GM21367 (cell line): Measurements from ENCODE around the gene EGFL7.

Experiments
- ATAC-seq: cut with Tn5 transposase; IDR thresholded peaks from one replicate; pipeline ENCODE4 v1.9.1; 2021; ENCODE audit not compliant: unreplicated experiment

Gene EGFL7

DNA sequence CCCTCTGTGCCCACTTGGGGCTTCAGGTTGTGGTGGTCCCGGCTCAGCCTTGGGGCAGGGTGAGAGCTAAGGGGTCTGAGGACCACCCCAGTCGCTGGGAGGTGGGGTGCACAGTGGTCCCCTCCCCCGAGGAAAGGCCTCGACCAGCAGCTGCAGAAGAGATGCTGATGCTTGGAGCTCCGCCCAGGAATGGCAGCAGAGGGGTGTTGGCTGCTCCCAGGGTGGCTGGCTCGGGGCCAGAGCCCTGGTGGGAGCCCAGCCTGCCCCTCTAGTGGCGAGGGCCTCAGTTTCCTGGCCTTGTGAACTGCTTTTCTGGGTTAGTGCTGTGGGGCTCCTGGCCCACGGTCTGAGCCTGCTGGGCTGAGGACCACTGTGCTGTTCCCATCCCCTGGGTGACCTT, 50.8 kb downstream of the EGFL7 start:
- ATAC-seq, result no peak

DNA sequence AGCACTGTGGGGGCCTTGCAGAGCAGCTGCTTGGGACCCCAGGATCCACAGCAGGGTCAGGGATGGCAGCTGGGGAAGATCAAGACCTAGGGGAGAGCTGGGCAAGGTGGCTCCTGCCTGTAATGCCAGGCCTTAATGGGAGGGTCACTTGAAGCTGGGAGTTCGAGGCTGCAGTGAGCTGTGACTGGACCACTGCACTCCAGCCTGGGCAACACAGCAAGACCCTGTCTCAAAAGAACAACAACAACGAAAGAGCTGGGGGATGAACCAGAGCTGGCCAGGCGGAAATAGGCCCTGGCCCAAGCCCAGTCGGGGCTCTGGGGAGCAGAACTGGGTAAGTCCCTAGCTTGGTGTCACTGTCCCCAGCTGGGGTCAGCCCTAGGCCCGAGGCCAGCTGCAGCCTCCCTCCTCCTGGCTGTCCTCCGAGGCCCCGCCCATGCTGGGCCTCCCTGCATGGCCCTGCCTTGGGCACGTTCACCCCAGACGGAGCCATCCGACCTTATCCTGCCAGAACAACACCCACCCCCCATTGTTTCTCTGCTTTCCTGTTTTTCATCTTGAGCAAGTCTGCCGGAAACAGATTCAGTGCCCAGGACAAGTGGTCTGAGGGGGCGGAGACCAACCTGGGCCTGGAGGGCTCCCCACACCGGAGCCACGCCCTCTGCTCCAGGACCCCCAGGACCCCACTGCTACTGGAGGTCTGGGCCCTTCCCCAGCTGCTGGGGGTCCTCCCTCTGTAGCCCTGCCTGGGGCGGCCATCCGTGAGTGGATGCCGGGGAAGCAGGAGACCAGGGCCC, 51.6 kb downstream of the EGFL7 start:
- ATAC-seq, result no peak

DNA sequence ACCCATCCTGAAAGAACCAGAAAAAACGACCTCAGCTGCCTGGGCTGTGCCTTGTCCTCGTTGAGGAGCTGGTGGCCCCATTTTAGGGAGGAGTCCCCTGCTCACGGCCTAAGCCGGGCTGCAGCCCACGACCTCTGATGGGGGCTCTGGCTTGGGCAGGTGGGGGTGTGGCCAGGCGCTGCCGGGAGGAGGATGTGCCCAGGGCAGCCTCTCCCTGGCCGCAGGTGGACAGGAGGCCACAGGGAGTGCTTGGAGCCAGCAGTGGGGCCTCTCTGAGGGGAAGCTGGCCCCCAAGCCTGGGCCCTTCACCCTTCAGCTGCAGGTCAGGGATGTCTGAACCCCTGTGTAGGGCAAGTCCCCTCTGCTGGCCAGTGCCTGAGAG, 52.2 kb downstream of the EGFL7 start:
- no peak for ATAC-seq

DNA sequence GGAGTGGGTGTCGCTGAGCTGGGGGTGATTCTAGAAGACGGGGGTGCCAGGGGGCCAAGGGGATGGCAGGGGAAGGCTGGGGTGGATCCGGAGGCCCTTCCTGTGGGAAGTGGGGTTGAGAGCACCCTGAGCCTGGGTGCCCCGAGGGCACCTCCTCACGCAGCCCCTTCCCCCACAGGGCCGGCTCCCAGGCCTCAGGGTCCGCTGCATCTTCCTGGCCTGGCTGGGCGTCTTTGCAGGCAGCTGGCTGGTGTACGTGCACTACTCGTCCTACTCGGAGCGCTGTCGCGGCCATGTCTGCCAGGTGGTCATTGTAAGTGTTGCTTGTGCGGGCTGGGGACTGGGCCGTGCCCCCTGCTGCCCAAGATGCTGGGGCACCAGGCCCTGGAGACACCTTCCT, 54.7 kb downstream of the EGFL7 start:
- no peak for ATAC-seq

DNA sequence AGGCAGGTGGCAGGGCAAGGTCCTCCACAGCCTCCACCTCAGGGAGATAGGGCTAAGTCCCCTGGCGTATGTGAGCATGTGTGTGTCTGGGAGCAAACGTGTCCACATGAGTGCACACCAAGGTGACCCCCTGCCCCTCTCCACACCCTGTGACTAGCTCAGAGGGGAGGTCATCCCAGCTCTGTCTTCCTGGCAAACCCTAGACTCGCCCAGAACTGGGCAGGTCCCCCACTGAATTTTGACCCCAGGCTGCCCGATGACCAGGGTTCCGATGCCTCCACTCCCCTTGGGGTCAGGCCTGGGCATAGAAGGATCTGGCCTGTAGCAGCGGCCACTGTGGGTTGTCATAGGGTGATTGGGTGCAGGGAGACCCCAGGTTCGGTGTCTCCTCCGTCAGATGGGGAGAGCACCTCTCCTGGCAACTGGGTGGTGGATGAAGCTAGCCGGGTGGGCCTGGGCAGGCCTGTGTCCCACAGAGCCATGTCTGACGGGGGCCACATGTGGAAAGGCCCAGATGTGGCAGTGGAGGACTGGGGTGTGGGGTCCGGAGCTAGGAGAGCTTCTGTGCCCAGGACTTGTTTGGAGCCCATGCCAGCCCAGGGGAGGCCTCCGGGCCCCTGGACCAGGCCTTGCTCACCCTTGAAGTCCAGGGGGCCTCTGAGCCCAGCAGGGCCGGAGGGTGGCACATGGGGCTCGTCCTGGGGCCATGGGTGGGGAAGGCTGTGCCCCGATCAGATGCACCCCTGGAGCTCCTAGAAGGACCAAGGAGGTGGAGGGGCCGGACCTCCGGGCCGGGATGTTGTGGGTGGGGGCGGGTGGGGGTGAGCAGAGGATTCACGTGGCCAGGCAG, 55.9 kb downstream of the EGFL7 start:
- no peak for ATAC-seq

DNA sequence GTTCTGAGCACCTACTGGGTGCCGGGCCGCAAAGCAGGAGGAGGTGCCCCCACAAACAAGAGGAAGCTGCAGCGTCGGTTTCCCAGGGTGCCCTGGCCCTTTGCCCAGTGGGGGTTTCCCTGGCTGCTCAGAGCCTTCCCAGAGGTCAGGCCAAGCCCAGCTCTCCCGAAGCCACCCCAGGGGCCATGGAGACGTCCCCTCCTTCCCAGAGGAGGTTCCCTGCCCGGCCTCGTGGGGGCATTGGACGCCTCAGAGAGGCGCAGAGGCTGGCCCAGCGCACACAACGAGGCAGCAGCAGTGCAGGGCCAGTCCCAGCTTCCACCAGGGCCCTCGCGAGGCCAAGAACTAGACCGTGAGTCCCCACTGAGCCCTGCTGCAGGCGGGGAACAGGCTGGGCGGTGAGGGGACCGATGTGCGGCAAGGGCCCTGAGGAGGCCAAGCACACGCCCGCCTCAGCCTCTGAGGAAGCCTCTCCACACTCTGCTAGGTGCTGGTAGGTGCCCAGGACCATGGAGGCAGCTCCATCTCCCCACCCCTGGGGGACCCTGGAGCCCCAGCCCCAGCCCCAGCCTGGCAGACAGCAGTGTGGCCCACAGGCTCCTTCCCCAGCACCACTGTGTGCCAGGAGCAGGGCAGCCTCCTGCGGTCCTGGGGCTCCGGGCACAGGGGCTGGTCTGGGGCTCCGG, 56.6 kb downstream of the EGFL7 start:
- ATAC-seq, result no peak

DNA sequence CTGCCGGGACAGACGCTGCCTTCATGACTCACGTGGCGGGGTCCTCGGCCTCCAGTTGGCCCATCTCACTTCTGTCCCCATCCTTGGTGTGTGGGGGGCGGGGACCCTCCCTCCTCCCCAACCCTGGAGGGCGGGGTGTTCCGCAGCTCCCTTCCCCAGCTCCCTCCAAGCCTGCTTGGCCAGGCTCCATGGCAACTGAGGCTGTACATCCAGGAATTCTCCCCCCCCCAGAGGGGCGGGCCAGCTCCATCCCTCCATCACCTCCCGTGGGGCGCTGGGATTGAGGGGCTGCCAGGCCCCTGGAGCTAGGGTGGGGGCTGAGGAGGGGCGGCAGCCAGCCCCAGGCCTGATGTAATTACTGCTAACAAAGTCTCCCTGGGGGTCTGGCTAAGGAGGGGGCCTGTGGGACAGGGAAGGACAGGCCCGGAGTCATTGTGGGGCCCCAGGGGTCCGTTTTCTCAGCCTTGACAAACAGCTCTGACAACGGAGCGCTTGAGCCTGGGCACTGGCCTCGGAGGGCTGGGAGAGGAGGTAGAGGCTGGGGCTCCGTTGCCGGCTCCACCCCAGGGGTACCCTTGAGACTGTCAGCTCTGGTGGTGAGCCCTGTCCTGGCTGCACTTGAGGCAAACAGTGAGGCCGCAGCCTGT, 57.7 kb downstream of the EGFL7 start:
- no peak for ATAC-seq

DNA sequence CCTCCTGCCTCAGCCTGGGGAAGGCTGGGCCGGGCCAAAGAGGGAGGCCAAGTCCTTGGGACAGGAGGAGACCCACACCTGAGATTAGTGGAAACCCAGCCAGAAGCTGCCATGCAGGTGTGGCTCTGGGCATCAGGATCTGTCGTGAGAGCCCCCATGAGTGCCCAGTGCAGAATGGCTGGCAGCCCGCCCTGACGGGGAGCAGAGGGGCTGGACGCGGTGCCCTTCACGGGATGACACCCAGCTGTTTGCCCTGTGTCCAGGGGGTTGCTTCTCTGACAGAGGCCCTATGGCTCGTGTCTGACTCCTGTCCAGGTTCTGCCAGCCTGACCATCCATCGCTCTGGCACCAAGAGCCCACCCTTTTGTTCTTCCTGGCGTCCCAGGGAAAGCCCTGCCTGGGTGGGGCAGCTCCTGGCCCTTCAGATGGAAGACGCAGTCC, 58.2 kb downstream of the EGFL7 start:
- no peak for ATAC-seq

DNA sequence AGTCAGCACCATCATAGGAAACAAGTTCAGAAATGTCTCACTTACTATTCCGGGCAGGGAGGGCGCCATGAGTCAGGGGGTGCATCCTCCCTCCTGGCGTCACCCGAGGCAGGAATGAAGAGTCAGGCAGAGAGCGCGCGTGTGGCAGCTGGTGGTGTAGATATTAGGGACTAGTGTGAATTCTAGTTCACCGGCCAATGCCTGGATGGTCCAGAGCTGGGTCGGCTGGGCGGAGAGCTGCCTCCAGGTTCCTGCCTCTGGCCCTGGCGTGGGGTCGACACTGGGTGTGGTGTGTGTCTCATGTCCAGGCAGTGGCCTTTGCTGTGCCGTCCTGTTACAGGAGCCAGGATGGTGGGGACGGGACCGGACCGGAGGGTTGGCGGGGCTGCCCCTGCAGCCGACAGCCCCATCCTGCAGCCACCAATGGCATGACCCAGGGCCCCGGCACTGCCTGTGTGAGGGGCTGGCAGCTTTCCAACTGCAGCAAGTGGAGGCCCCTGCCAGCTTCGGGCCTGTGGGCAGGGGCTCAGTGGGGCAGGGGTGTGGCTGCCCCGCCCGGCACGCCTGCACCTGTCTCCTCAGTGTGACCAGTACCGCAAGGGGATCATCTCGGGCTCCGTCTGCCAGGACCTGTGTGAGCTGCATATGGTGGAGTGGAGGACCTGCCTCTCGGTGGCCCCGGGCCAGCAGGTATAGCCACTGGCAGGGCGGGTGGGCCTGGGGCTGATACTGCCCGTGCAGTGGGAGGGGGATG, 58.8 kb downstream of the EGFL7 start:
- ATAC-seq, result no peak
